ENCODE data around the gene PTGER1. TPM values are rescaled to one million over a fixed set of nuclear protein-coding genes. Genes with fewer than 3 reads are reported as not detected.

PTGER1 gene
- total and polyA plus RNA-seq, 2 of the 13 experiments (the other 11 are each of a cell fraction or from before 2014, with no cell fraction given), result 0.13 TPM; not detected in 1

GRCh38 chr19:14449321-14449720 is 25.8 kb downstream of the PTGER1 start:
- no peaks in the 10 kb centered on the region for H4K20me1 ChIP-seq (ENCODE audit: insufficient read depth, low read length)
- H3K79me2 ChIP-seq (ENCODE audit: insufficient read depth, low read length), result no peaks in the 10 kb centered on the region
- H2AFZ ChIP-seq (ENCODE audit: low read length), result no peak overlapping the region
- no peak overlapping the region for H3K4me3 ChIP-seq (replicated peaks in 1 of 3; ENCODE audit: insufficient read depth in 1 of 3, low read depth in 2 of 3, low read length in 3 of 3)
- in situ Hi-C loops (cut with HindIII; ENCODE audit: extremely low pct_ligation_motif_present, low pct_unique_long_range_greater_than_20kb) (no loop called here), intact Hi-C loops (cut with micrococcal nuclease; ENCODE audit: unreplicated experiment) (no loop called here)
- 97% methylated on average over 6 of the region's 6 CpGs for WGBS (ENCODE audit: low lambda C conversion rate)
- no TSS peak for BruUV-seq (replicated peaks)
- no peaks in the 10 kb centered on the region for H3K4me1 ChIP-seq (ENCODE audit: insufficient read depth, low read length)
- H3K36me3 ChIP-seq (replicated peaks in 1 of 2; ENCODE audit: control insufficient read depth in 1 of 2, insufficient read depth in 2 of 2, low read length in 2 of 2), result peaks cover 11 to 50% of the 10 kb centered on the region in 2 experiments; a peak in 4 of 5 replicates
- no peaks in the 10 kb centered on the region for H3K27me3 ChIP-seq (ENCODE audit: control insufficient read depth in 1 of 2, insufficient read depth in 2 of 2, low read length in 2 of 2)
- FAIRE-seq (no peak), DNase-seq (ENCODE audit: low spot score) (no peak), ATAC-seq (no peak)
- TF ChIP-seq ATM (IDR thresholded peaks at IDR 0.05; ENCODE audit: borderline replicate concordance) (no peak), ZNF564 (CRISPR knock-in tag; IDR thresholded peaks at IDR 0.05) (no peak), TSC22D2 (CRISPR knock-in tag; IDR thresholded peaks at IDR 0.05; ENCODE audit: borderline replicate concordance) (no peak), SMC3 (IDR thresholded peaks at IDR 0.05; ENCODE audit: low read length) (no peak), SRSF4 (IDR thresholded peaks at IDR 0.05; ENCODE audit: low read depth, low read length, poor library complexity, severe bottlenecking) (no peak)
- POLR2A ChIA-PET, result no interaction called here
- CTCF ChIA-PET (ENCODE audit: low intra/inter-chr PET ratio, low total read pairs), result no interaction called here
- H3K4me2 ChIP-seq (ENCODE audit: low read depth, low read length), result no peak overlapping the region
- H3K9me3 ChIP-seq (ENCODE audit: low read length), result no peaks in the 10 kb centered on the region
- H3K27ac ChIP-seq (ENCODE audit: extremely low read length, insufficient read depth, low read length), result no peak overlapping the region
- H3K9ac ChIP-seq (ENCODE audit: insufficient read depth, low read depth, low read length), result no peak overlapping the region

GRCh38 chr19:14446336-14447036 is 28.7 kb downstream of the PTGER1 start:
- ChIA-PET CTCF (ENCODE audit: low intra/inter-chr PET ratio, low total read pairs) (no interaction called here), POLR2A (no interaction called here)
- no peak overlapping the region for H3K4me2 ChIP-seq (ENCODE audit: low read depth, low read length)
- H3K9ac ChIP-seq (ENCODE audit: insufficient read depth, low read depth, low read length), result no peak overlapping the region
- intact Hi-C loops (cut with micrococcal nuclease; ENCODE audit: unreplicated experiment), result no loop called here
- no peaks in the 10 kb centered on the region for H3K4me1 ChIP-seq (ENCODE audit: insufficient read depth, low read length)
- no peaks in the 10 kb centered on the region for H3K9me3 ChIP-seq (ENCODE audit: low read length)
- no peak overlapping the region for H3K4me3 ChIP-seq (replicated peaks in 1 of 3; ENCODE audit: insufficient read depth in 1 of 3, low read depth in 2 of 3, low read length in 3 of 3)
- BruUV-seq (replicated peaks), result no TSS peak
- peak; percentile 81 for TF ChIP-seq ZBTB40 (IDR thresholded peaks at IDR 0.05)
- peak; percentile 98 for TF ChIP-seq ZBTB40 (CRISPR knock-in tag; IDR thresholded peaks at IDR 0.05)
- TF ChIP-seq ZFP37 (CRISPR knock-in tag; IDR thresholded peaks at IDR 0.05; ENCODE audit: borderline replicate concordance), result no peak
- no peaks in the 10 kb centered on the region for H3K27me3 ChIP-seq (ENCODE audit: control insufficient read depth in 1 of 2, insufficient read depth in 2 of 2, low read length in 2 of 2)
- no peaks in the 10 kb centered on the region for H4K20me1 ChIP-seq (ENCODE audit: insufficient read depth, low read length)
- FAIRE-seq (no peak), DNase-seq (ENCODE audit: low spot score) (no peak), ATAC-seq (no peak)
- no peaks in the 10 kb centered on the region for H3K79me2 ChIP-seq (ENCODE audit: insufficient read depth, low read length)
- H3K36me3 ChIP-seq (replicated peaks in 1 of 2; ENCODE audit: control insufficient read depth in 1 of 2, insufficient read depth in 2 of 2, low read length in 2 of 2), result peaks cover 23 to 65% of the 10 kb centered on the region in 2 experiments
- in situ Hi-C loops (cut with HindIII; ENCODE audit: extremely low pct_ligation_motif_present, low pct_unique_long_range_greater_than_20kb), result no loop called here
- 100% methylated on average over 2 of the region's 10 CpGs for WGBS (ENCODE audit: low lambda C conversion rate)
- H3K27ac ChIP-seq (ENCODE audit: extremely low read length, insufficient read depth, low read length), result no peak overlapping the region
- H2AFZ ChIP-seq (ENCODE audit: low read length), result no peak overlapping the region
